Measurements from ENCODE around the gene KPNA6. TPM values are rescaled to one million over a fixed set of nuclear protein-coding genes. Genes with fewer than 3 reads are reported as not detected.

Gene KPNA6
- total and polyA plus RNA-seq, 2 of the 13 experiments (the other 11 are each of a cell fraction or from before 2014, with no cell fraction given), result 22.0 to 47.5 TPM

DNA sequence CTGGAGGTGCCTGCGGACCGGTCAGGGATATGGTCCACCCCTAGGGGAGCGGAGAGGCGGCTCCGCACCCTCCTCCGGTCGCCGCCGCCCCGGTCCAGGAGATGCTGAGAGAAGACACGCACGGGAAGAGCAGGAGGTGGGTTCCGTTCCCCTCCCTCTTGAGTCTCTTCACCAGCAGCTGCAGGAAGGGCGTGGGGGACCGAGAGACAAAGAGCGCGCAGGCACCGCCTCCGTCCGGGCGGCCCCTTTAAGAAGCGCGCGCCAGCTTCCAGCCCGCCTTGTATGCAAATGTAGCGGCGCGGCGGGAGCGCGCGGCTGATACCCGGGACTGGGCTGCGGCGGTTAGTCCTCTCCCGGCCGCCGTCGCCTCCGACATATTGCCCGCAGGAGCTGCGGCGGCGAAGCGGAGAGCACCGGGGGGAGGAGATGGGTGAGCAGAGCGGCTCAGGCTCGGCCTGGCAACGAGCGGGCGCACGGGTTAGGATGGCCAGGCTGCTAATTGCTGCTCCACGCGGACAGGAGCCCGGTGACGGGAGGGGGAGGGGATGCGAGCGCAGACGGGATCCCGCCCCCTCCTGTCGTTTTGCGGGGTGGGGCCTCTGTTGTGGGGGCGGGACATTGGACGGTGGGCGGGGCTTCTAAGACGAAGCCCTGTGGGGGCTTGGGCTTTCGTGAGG, 35.1 kb upstream of the KPNA6 start, which contains the start of gene TMEM39B (continued):
- TF ChIP-seq ZNF7 (CRISPR knock-in tag; IDR thresholded peaks at IDR 0.05) (no peak), ZBTB43 (CRISPR knock-in tag; conservative IDR thresholded peaks at IDR 0.05) (peak; percentile 35; the same call in 1 of the 2 replicates), HNRNPK (IDR thresholded peaks at IDR 0.05; ENCODE audit: low read depth, low read length, poor library complexity, severe bottlenecking) (peak; percentile 75), MAFK (conservative IDR thresholded peaks at IDR 0.05 in 1 of 2, IDR thresholded peaks at IDR 0.05 in 1 of 2; ENCODE audit: low read length in 2 of 2) (no peak), RNF2 (conservative IDR thresholded peaks at IDR 0.05; ENCODE audit: low read depth) (no peak), STAG1 (CRISPR knock-in tag; IDR thresholded peaks at IDR 0.05) (no peak; the same call in 1 of the 2 replicates), NCOA2 (CRISPR knock-in tag; IDR thresholded peaks at IDR 0.05) (0 out of 2 replicates have a peak, but pooled peaks have one; percentile 20), ZNF737 (CRISPR knock-in tag; IDR thresholded peaks at IDR 0.05; ENCODE audit: borderline replicate concordance) (no peak), SALL2 (CRISPR knock-in tag; IDR thresholded peaks at IDR 0.05) (peak; percentile 95), MEIS1 (CRISPR knock-in tag; IDR thresholded peaks at IDR 0.05; ENCODE audit: borderline replicate concordance) (0 out of 2 replicates have a peak, but pooled peaks have one; percentile 37), RFXANK (CRISPR knock-in tag; IDR thresholded peaks at IDR 0.05) (no peak), ZSCAN30 (CRISPR knock-in tag; IDR thresholded peaks at IDR 0.05) (0 out of 2 replicates have a peak, but pooled peaks have one; percentile 36), ZNF792 (CRISPR knock-in tag; IDR thresholded peaks at IDR 0.05) (no peak), KDM6A (CRISPR knock-in tag; IDR thresholded peaks at IDR 0.05; ENCODE audit: low read depth) (0 out of 2 replicates have a peak, but pooled peaks have one; percentile 34), IRX3 (CRISPR knock-in tag; IDR thresholded peaks at IDR 0.05; ENCODE audit: borderline replicate concordance, low read depth) (no peak), ZBTB44 (CRISPR knock-in tag; IDR thresholded peaks at IDR 0.05) (no peak), AGO1 (IDR thresholded peaks at IDR 0.05; ENCODE audit: low read depth, low read length, poor library complexity, severe bottlenecking) (peak; percentile 27), ZNF335 (CRISPR knock-in tag; IDR thresholded peaks at IDR 0.05) (no peak), BORCS8-MEF2B (CRISPR knock-in tag; IDR thresholded peaks at IDR 0.05) (no peak), ATF1 (CRISPR knock-in tag; IDR thresholded peaks at IDR 0.05) (no peak), FOXK1 (CRISPR knock-in tag; IDR thresholded peaks at IDR 0.05; ENCODE audit: borderline replicate concordance, low read depth) (peak; percentile 32; the same call in 1 of the 2 replicates)
- TF ChIP-seq, protein P1, sequence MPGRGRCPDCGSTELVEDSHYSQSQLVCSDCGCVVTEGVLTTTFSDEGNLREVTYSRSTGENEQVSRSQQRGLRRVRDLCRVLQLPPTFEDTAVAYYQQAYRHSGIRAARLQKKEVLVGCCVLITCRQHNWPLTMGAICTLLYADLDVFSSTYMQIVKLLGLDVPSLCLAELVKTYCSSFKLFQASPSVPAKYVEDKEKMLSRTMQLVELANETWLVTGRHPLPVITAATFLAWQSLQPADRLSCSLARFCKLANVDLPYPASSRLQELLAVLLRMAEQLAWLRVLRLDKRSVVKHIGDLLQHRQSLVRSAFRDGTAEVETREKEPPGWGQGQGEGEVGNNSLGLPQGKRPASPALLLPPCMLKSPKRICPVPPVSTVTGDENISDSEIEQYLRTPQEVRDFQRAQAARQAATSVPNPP (CRISPR knock-in tag; IDR thresholded peaks at IDR 0.05), result no peak
- TF ChIP-seq, protein P2, sequence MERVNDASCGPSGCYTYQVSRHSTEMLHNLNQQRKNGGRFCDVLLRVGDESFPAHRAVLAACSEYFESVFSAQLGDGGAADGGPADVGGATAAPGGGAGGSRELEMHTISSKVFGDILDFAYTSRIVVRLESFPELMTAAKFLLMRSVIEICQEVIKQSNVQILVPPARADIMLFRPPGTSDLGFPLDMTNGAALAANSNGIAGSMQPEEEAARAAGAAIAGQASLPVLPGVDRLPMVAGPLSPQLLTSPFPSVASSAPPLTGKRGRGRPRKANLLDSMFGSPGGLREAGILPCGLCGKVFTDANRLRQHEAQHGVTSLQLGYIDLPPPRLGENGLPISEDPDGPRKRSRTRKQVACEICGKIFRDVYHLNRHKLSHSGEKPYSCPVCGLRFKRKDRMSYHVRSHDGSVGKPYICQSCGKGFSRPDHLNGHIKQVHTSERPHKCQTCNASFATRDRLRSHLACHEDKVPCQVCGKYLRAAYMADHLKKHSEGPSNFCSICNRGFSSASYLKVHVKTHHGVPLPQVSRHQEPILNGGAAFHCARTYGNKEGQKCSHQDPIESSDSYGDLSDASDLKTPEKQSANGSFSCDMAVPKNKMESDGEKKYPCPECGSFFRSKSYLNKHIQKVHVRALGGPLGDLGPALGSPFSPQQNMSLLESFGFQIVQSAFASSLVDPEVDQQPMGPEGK (CRISPR knock-in tag; IDR thresholded peaks at IDR 0.05), result no peak
- TF ChIP-seq, protein P3, sequence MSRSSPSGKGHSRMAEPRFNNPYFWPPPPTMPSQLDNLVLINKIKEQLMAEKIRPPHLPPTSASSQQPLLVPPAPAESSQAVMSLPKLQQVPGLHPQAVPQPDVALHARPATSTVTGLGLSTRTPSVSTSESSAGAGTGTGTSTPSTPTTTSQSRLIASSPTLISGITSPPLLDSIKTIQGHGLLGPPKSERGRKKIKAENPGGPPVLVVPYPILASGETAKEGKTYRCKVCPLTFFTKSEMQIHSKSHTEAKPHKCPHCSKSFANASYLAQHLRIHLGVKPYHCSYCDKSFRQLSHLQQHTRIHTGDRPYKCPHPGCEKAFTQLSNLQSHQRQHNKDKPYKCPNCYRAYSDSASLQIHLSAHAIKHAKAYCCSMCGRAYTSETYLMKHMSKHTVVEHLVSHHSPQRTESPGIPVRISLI (CRISPR knock-in tag; IDR thresholded peaks at IDR 0.05; ENCODE audit: borderline replicate concordance), result no peak
